ENCODE measurements around the gene NID1. TPM values are rescaled to one million over a fixed set of nuclear protein-coding genes. Genes with fewer than 3 reads are reported as not detected.

The NID1 gene
- total RNA-seq, 1 experiment from 2014 or later = 48.5 TPM

DNA sequence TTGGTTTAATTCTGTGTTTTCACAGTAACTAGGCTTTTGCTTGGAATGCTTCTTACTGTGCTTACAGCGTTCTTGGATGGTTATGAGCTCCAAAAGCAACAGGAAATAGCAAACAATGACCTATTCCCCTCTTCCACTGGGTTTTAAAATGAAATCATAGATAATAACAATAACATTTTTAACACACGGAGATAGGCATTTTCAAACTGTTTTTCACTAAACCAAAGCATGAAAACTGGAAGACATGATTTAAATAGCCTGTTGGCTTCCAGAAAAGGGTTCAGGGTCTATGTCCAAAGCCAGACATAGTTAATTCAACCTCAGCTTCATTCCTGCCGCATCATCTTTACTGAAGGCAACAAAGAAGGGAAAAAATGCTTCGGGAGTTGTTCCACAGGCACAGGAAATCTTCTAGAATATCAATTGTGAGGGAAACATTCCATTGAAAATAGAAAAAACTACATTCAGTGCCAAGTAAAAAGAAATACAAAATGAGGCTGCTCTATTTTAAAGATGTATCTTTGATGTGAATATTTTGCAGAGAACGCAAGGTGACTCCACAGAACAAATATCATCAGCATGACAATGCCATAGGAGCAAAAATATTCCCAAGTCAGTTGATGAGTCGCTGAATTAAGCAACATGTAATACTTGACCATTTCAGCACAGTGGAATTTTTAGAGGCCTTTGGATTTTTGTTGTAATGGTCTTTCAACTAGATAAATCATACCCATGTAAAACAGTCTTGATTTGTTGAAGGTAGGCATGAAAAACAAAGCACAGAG is 80.7 kb downstream of the NID1 start:
- TF ChIP-seq, protein P1, sequence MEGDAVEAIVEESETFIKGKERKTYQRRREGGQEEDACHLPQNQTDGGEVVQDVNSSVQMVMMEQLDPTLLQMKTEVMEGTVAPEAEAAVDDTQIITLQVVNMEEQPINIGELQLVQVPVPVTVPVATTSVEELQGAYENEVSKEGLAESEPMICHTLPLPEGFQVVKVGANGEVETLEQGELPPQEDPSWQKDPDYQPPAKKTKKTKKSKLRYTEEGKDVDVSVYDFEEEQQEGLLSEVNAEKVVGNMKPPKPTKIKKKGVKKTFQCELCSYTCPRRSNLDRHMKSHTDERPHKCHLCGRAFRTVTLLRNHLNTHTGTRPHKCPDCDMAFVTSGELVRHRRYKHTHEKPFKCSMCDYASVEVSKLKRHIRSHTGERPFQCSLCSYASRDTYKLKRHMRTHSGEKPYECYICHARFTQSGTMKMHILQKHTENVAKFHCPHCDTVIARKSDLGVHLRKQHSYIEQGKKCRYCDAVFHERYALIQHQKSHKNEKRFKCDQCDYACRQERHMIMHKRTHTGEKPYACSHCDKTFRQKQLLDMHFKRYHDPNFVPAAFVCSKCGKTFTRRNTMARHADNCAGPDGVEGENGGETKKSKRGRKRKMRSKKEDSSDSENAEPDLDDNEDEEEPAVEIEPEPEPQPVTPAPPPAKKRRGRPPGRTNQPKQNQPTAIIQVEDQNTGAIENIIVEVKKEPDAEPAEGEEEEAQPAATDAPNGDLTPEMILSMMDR (IDR thresholded peaks at IDR 0.05; ENCODE audit: insufficient read depth in 1 of 2, low read depth in 1 of 2, low read length in 1 of 2, severe bottlenecking in 1 of 2, unreplicated experiment in 1 of 2) = no peak
- Mint-ChIP-seq H3K4me3 (ENCODE audit: unreplicated experiment) (no peak overlapping the region), H3K27ac (ENCODE audit: unreplicated experiment) (no peak overlapping the region), H3K9me3 (ENCODE audit: unreplicated experiment) (peaks cover under 1% of the 10 kb centered on the region), H3K36me3 (ENCODE audit: insufficient read depth, unreplicated experiment) (peaks cover 6% of the 10 kb centered on the region), H3K4me1 (ENCODE audit: low read depth, unreplicated experiment) (peaks cover under 1% of the 10 kb centered on the region), H3K27me3 (ENCODE audit: insufficient read depth, unreplicated experiment) (no peaks in the 10 kb centered on the region)
- BruUV-seq (replicated peaks) = no TSS peak
- no peaks in the 10 kb centered on the region for H3K36me3 ChIP-seq (ENCODE audit: control insufficient read depth, insufficient read depth, low read length)
- H3K4me3 ChIP-seq (ENCODE audit: low read depth, low read length) = no peak overlapping the region
- ChIA-PET POLR2A (no interaction called here), CTCF (interaction anchor here (1.1 kb wide), 1 partner anchor 12 kb away, joined by 4 read pairs; no protein-coding TSS in a partner anchor)
- no peaks in the 10 kb centered on the region for H3K27me3 ChIP-seq (replicated peaks; ENCODE audit: control insufficient read depth, insufficient read depth, low read length)
- no peak for DNase-seq
- intact Hi-C loops (cut with micrococcal nuclease; ENCODE audit: unreplicated experiment) = no loop called here
- 0 out of 2 replicates have a peak, but pooled peaks cover 2% of the 10 kb centered on the region for H3K4me1 ChIP-seq
- H3K9me3 ChIP-seq = no peaks in the 10 kb centered on the region

DNA sequence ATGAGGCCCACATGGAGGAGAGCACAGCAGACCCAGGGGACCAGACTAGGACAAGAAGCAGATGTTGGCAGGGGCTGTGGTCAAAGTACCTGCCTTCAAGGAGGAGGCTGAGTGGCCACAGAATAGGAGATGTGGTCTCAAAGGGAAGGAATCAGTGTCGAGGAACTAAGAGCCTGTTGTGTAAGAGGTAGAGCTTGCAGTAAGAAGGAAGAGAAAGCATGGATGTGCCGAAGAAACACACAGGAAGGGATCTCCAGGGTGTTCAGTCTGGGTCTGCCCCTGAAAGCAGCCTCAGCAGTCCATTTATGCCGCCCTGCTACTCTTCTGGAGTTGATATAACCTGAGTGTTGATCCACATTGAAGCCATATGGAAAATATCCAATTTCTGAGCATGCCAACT is 83.9 kb downstream of the NID1 start:
- Histone ChIP-seq H3K4me1 (0 out of 2 replicates have a peak, but pooled peaks cover 7% of the 10 kb centered on the region), H3K4me3 (ENCODE audit: low read depth, low read length) (no peak overlapping the region), H3K36me3 (ENCODE audit: control insufficient read depth, insufficient read depth, low read length) (no peaks in the 10 kb centered on the region; the same call in 1 of the 2 replicates), H3K27me3 (replicated peaks; ENCODE audit: control insufficient read depth, insufficient read depth, low read length) (no peaks in the 10 kb centered on the region), H3K9me3 (no peaks in the 10 kb centered on the region)
- Mint-ChIP-seq H3K4me1 (ENCODE audit: low read depth, unreplicated experiment) (peaks cover 9% of the 10 kb centered on the region), H3K27me3 (ENCODE audit: insufficient read depth, unreplicated experiment) (no peaks in the 10 kb centered on the region), H3K27ac (ENCODE audit: unreplicated experiment) (no peak overlapping the region), H3K4me3 (ENCODE audit: unreplicated experiment) (no peak overlapping the region), H3K9me3 (ENCODE audit: unreplicated experiment) (no peaks in the 10 kb centered on the region), H3K36me3 (ENCODE audit: insufficient read depth, unreplicated experiment) (peaks cover 6% of the 10 kb centered on the region)
- intact Hi-C loops (cut with micrococcal nuclease; ENCODE audit: unreplicated experiment) = no loop called here
- BruUV-seq (replicated peaks) = no TSS peak
- TF ChIP-seq, protein P1 (IDR thresholded peaks at IDR 0.05; ENCODE audit: insufficient read depth in 1 of 2, low read depth in 1 of 2, low read length in 1 of 2, severe bottlenecking in 1 of 2, unreplicated experiment in 1 of 2) = no peak
- DNase-seq = no peak
- POLR2A ChIA-PET = no interaction called here
- CTCF ChIA-PET = no interaction called here

DNA sequence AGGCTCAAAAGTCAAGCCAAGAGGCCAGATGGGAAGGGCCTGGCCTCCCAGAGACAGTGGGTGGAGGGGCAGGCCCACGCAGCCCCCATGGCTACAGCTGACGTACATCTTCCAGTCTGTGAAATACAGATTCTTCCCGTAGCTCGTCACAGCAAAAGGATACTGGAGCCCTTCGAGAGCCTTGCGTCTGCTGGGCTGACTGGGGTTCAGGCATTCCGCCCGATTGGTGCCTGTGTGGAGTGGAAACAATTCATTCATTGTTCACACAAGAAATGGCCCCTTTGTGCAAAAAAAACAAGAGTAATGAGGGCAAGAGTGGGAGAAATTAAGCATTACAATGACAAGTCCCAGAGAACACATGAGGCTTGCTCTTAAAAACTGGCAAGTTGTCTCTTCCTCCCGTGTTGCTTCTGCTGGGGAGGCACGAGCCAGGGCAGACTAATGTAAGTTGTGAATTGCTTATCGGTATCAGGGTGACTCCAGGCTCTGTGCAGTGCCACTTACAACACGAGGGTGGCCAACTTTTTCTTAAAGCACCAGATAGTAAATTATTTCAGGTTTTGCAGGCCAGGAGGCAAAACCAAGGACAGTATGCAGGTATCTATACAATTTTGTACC is 85.1 kb downstream of the NID1 start:
- TF ChIP-seq, protein P1 (IDR thresholded peaks at IDR 0.05; ENCODE audit: insufficient read depth in 1 of 2, low read depth in 1 of 2, low read length in 1 of 2, severe bottlenecking in 1 of 2, unreplicated experiment in 1 of 2) = no peak
- CTCF ChIA-PET = no interaction called here

More for the DNA sequence above, 85.1 kb downstream of the NID1 start:
- H3K4me1 Mint-ChIP-seq (ENCODE audit: low read depth, unreplicated experiment) = peaks cover 9% of the 10 kb centered on the region
- DNase-seq = no peak
- BruUV-seq (replicated peaks) = no TSS peak
- Histone ChIP-seq H3K9me3 (no peaks in the 10 kb centered on the region), H3K27me3 (replicated peaks; ENCODE audit: control insufficient read depth, insufficient read depth, low read length) (no peaks in the 10 kb centered on the region), H3K4me1 (0 out of 2 replicates have a peak, but pooled peaks cover 7% of the 10 kb centered on the region), H3K36me3 (ENCODE audit: control insufficient read depth, insufficient read depth, low read length) (no peaks in the 10 kb centered on the region; the same call in 1 of the 2 replicates), H3K4me3 (ENCODE audit: low read depth, low read length) (no peak overlapping the region)
- intact Hi-C loops (cut with micrococcal nuclease; ENCODE audit: unreplicated experiment) = no loop called here
- peaks cover 6% of the 10 kb centered on the region for H3K36me3 Mint-ChIP-seq (ENCODE audit: insufficient read depth, unreplicated experiment)
- no peaks in the 10 kb centered on the region for H3K27me3 Mint-ChIP-seq (ENCODE audit: insufficient read depth, unreplicated experiment)
- no peak overlapping the region for H3K27ac Mint-ChIP-seq (ENCODE audit: unreplicated experiment)
- no peaks in the 10 kb centered on the region for H3K9me3 Mint-ChIP-seq (ENCODE audit: unreplicated experiment)
- POLR2A ChIA-PET = no interaction called here
- no peak overlapping the region for H3K4me3 Mint-ChIP-seq (ENCODE audit: unreplicated experiment)

All from Caco-2 (cell line).